ENCODE data around the gene SLIT3.

SLIT3 gene

GRCh38 chr5:169298193-169298592, 2.7 kb downstream of the SLIT3 start:
- DNase-seq, result no peak

DNA sequence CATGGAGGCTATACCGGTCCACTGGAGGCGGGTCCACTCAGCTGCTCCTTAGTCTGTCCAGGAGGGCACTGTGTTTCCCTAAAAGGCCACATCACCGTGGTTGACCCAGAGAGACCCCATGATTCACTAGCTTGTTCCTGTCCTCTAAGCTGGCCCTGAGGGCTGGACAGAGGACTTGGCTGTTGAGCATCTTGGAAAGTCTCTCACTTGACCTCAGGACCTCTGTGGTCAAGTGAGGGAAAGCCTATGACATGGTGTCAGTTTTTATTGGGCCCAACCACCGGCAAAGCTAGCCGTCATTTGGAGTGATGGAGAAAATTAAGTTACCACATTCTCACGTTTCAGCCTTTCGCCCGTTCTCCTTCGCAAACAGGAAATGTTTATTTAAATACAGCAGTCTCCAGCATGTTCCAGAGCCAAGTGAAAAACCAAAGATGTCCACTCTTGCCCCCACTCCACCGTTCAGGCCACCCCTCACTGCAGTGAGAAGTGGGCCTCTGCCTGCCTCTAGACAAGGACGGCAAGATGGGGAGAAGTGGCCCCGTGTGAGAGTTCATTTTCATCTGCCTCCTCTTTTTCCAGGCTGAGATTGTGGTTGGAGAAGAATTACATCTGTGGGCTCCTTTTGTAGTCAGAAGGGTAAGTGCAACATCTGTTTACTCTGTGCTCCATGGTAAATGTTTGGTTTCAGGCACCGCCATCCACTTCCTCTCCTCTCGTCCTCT, 4.4 kb downstream of the SLIT3 start:
- DNase-seq, result no peak

DNA sequence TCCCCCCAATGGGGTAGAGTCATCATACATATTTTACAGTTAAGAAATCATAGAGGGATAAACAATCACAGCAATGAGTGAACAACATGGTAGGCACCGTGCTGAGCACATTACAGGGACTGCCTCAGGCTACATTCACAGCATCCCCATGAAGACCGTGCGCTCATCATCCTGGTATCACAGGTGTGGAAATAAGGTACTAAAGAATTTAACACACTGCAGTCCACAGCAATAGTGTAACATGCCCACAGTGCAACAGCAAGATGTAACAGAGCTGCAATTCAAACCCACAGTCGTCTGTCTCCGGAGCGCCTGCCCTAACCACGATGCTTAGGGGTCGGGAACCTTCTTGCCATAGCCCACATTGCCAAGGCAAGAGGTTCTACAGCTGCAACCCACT, 5.6 kb downstream of the SLIT3 start:
- no peak for DNase-seq

DNA sequence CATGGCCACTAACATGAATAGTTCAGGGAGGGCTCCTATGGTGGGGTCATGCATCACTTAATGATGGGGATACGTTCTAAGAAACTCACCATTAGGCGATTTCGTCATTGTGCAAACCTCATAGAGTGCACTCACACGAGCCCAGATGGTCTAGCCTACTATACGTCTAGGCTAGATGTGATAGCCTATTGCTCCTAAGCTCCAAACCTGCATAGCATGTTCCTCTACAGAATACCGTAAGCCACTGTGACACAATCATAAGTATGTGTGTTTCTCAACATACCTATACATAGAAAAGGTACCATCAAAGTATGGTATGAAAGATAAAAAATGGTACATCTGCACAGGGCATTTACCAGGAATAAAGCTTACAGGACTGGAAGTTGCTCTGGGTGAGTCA, 6.3 kb downstream of the SLIT3 start:
- DNase-seq, result no peak

GRCh38 chr5:169291877-169292276, 9.1 kb downstream of the SLIT3 start:
- no peak for DNase-seq

- DNase-seq, result no peak
Measured at GRCh38 chr5:169290895-169291294, 10.0 kb downstream of the SLIT3 start.

- DNase-seq, result no peak
Measured at GRCh38 chr5:169289520-169289919, 11.4 kb downstream of the SLIT3 start.

GRCh38 chr5:169288066-169288930, 12.6 kb downstream of the SLIT3 start:
- DNase-seq, result no peak

DNA sequence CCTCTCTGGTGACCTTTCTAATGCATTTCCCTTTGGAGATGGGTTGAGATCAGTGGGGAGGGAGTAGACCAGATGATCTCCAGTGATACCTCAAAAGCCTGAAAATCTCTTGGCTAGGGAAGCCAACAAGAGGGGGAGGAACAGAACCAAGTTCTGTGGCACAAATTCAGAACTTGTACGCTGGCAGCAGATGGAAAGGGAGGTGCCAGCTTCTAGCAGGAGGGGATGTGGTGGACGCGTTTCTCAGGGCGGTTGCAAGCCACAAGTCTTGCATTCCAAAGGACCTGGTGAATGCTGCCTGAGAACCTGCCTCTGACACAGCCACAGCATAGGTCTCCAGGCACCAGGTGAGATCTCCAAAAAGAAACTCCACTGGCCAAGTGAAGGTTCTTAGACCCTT, 13.4 kb downstream of the SLIT3 start:
- DNase-seq, result no peak

DNA sequence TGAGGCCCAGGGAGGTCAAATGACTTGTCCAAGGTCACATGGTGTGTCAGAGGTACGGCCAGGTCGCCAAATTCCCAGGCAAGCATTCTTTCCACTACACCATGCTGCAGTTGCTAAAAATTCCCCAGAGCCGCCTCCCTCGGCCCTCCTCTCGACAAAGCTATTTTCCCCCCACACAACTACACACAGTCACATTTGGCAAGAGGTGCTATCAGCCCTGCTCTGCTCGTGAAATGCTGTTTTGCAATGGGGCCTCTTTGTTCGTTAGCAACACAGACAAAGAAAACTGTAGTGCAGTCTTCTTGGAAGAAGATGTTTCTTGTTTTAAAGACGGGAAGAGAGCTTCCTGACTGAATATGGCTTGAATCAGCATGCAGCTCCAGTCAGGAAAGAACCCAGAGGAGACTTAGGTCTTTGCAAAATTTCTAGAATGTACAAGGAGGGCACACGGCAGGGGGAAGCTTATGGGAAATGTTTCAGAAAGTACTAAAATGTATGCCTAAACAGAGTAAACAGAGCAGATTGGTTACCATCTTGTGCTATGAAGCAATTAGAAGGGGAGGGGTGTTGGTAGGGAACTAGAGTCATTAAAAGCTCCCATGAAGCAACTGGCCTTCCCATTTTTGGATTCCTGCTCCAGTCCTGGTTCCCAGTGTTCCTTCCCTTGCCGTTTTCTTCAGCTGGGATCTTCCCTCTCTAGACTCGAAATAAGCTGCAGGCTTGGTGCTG, 14.2 kb downstream of the SLIT3 start:
- no peak for DNase-seq

GRCh38 chr5:169283887-169284286, 17.1 kb downstream of the SLIT3 start:
- DNase-seq, result no peak

DNA sequence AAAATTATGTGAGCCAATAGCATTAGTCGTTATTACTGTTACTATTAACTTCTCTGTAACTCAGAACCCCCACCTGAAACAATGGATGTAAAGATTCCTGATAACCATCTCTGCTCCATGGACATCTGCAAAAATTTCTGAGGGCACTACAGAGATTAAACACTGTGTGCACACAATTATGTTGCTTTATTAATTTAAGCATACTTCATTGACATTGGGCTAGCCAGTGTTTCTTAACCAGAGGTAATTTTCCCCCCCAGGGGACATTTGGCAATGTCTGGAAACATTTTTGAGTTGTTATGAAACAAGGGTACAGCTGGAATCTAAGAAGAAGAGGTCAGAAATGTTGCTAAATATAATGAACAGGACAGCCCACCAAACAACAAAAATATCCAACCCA, 19.3 kb downstream of the SLIT3 start:
- DNase-seq, result no peak

DNA sequence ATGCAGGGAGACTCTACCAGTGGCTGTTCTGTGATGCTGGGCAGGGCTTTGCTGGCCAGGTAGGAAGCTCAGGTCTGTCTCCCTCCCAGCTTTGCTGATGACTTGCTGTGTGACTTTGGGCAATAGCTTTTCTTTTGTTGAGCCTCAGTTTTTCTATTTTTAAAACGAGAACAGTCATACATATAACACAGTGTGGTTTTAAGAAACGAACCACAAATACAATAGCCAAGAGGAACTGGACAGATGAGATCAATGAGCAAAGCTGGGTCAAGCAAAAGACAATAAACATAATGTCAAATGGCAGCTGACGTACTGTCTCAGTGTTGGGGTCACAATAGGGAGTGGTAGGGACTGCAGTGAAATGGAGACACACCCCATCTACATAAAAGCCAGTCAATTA, 20.2 kb downstream of the SLIT3 start:
- no peak for DNase-seq

- no peak for DNase-seq
Measured at GRCh38 chr5:169280286-169280685, 20.7 kb downstream of the SLIT3 start.

DNA sequence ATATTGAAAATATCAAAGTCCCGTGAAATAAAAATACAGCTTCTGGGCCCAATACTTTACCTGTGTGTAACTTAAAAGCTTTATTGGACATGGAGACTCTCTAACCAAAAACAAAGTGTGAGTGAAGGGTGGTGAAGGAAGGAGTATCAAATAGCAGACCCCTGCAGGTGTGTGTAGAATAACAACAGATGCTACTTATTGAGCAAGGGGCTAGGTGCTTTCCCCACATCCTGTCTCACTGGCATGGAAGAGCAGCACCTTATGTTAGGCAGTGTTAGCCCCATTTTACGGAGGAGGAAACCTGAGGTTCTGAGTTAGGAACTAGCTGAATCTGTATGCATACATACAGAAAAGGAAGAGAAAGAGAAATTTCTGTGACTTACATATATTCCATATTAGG, 21.8 kb downstream of the SLIT3 start:
- DNase-seq, result no peak

DNA sequence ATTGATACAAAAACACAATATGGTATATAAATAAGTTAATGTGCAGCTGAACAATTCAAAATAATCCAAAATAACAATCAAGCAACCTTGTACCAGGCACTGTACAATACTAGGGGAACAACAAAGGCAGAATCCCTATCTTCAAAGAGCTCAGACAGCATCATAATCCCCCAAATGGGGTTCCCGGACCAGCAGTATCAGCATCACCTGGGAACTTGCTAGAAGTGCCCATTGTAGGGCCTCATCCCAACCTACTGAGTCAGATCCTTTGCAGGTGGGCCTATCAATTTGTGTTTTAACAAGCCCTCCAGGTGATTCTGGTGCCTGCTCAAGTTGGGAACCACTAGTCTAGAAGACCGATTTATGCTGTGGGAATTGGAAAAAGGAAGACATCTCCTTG, 27.1 kb downstream of the SLIT3 start:
- DNase-seq, result no peak

- DNase-seq, result no peak
Measured at GRCh38 chr5:169273451-169273850, 27.5 kb downstream of the SLIT3 start.

- DNase-seq, result no peak
Measured at GRCh38 chr5:169272731-169273427, 28.1 kb downstream of the SLIT3 start.

GRCh38 chr5:169272111-169272510, 28.8 kb downstream of the SLIT3 start:
- no peak for DNase-seq

- DNase-seq, result no peak
Measured at GRCh38 chr5:169270827-169271226, 30.1 kb downstream of the SLIT3 start.

- DNase-seq, result no peak
Measured at GRCh38 chr5:169268019-169268418, 32.9 kb downstream of the SLIT3 start.

DNA sequence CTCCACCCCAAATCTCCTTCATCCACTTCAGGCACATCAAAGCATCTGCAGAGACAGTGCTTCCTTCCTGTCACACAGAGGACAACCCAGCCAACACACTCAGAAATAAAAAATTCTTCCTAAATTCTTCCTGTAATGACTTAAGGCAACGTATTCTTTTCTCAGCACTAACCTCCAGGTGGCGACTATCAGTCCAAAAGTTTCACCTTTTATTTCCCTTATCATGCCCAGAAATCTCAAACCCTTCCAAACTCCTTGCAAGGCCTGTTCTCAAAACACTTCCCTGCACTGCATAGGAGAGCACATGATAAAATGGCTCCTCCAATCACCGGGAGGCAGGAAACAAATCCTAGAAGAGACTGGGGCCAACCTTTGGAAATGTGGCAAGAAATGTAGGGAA, 35.1 kb downstream of the SLIT3 start:
- DNase-seq, result no peak

- DNase-seq, result no peak
Measured at GRCh38 chr5:169263591-169263990, 37.3 kb downstream of the SLIT3 start.

Data from GDM1 (cell line).